ENCODE results near the gene LRBA. TPM values are rescaled to one million over a fixed set of nuclear protein-coding genes. Genes with fewer than 3 reads are reported as not detected.

LRBA gene
- total RNA-seq, 5 donors from 2014 or later (not counting 1 experiment from before 2014, with no cell fraction given) = 56.1 to 81.7 (median 56.9) TPM

- Histone ChIP-seq H3K27ac (ENCODE audit: low read length) (no peak overlapping the region), H3K9me3 (no peaks in the 10 kb centered on the region), H3K36me3 (ENCODE audit: control insufficient read depth in 2 of 2, extremely low read depth in 1 of 2, insufficient read depth in 1 of 2, low read length in 1 of 2) (peaks cover 0 to 11% of the 10 kb centered on the region in 2 donors), H3K27me3 (replicated peaks in 1 of 2; ENCODE audit: control insufficient read depth in 2 of 2, extremely low read depth in 1 of 2, insufficient read depth in 2 of 2, low read length in 1 of 2) (no peaks in the 10 kb centered on the region), H3K4me3 (ENCODE audit: control insufficient read depth in 1 of 2, extremely low read depth in 1 of 2, low read length in 1 of 2) (no peak overlapping the region), H3K4me1 (ENCODE audit: control insufficient read depth in 1 of 2, extremely low read depth in 1 of 2, insufficient read depth in 2 of 2, low read length in 2 of 2) (no peaks in the 10 kb centered on the region)
- H3K27ac Mint-ChIP-seq = no peak overlapping the region
- ChIA-PET POLR2A (no interaction called here), CTCF (interaction anchor here (0.6 to 1.3 kb wide), 2 partner anchors 15 to 67 kb away, joined by 3 to 5 read pairs; no protein-coding TSS in a partner anchor)
- H3K4me1 Mint-ChIP-seq = no peaks in the 10 kb centered on the region
- 100% methylated on average over 2 of the region's 5 CpGs for WGBS (ENCODE audit: insufficient coverage)
- no peak overlapping the region for H3K4me3 Mint-ChIP-seq
- ATAC-seq (replicated peaks in 1 of 4) (no peak), DNase-seq (no peak)
- no peaks in the 10 kb centered on the region for H3K27me3 Mint-ChIP-seq
- no peaks in the 10 kb centered on the region for H3K9me3 Mint-ChIP-seq
- H3K36me3 Mint-ChIP-seq = peaks cover 5% of the 10 kb centered on the region
These were observed 152.3 kb downstream of the LRBA start for GRCh38 chr4:150862829-150863228.

GRCh38 chr4:150859453-150859852 lies 155.6 kb downstream of the LRBA start:
- no peak overlapping the region for H3K4me3 Mint-ChIP-seq
- ChIA-PET POLR2A (interaction anchor here in 1 of 2 donors (0.6 kb wide), 1 partner anchor 95 kb away, joined by 4 read pairs; no protein-coding TSS in a partner anchor), CTCF (no interaction called here)
- no CpG with 5 or more reads among the region's 1 CpG for WGBS (ENCODE audit: insufficient coverage)
- Histone ChIP-seq H3K27me3 (replicated peaks in 1 of 2; ENCODE audit: control insufficient read depth in 2 of 2, extremely low read depth in 1 of 2, insufficient read depth in 2 of 2, low read length in 1 of 2) (no peaks in the 10 kb centered on the region), H3K27ac (ENCODE audit: low read length) (no peak overlapping the region), H3K4me1 (ENCODE audit: control insufficient read depth in 1 of 2, extremely low read depth in 1 of 2, insufficient read depth in 2 of 2, low read length in 2 of 2) (no peaks in the 10 kb centered on the region), H3K9me3 (no peaks in the 10 kb centered on the region), H3K36me3 (ENCODE audit: control insufficient read depth in 2 of 2, extremely low read depth in 1 of 2, insufficient read depth in 1 of 2, low read length in 1 of 2) (peaks cover 0 to 7% of the 10 kb centered on the region in 2 donors), H3K4me3 (ENCODE audit: control insufficient read depth in 1 of 2, extremely low read depth in 1 of 2, low read length in 1 of 2) (no peak overlapping the region)
- no peaks in the 10 kb centered on the region for H3K9me3 Mint-ChIP-seq
- no peak for DNase-seq
- no peaks in the 10 kb centered on the region for H3K27me3 Mint-ChIP-seq
- no peak for ATAC-seq (replicated peaks in 1 of 4)
- H3K4me1 Mint-ChIP-seq = no peaks in the 10 kb centered on the region
- H3K27ac Mint-ChIP-seq = no peak overlapping the region
- H3K36me3 Mint-ChIP-seq = peaks cover 20% of the 10 kb centered on the region

- no CpG with 5 or more reads among the region's 1 CpG for WGBS (ENCODE audit: insufficient coverage)
- POLR2A ChIA-PET = no interaction called here
- H3K36me3 ChIP-seq (ENCODE audit: control insufficient read depth in 2 of 2, extremely low read depth in 1 of 2, insufficient read depth in 1 of 2, low read length in 1 of 2) = peaks cover 0 to 17% of the 10 kb centered on the region in 2 donors
- H3K27ac ChIP-seq (ENCODE audit: low read length) = no peak overlapping the region
- H3K9me3 ChIP-seq = no peaks in the 10 kb centered on the region
- H3K9me3 Mint-ChIP-seq = no peaks in the 10 kb centered on the region
- H3K36me3 Mint-ChIP-seq = peaks cover 32% of the 10 kb centered on the region
- DNase-seq (no peak), ATAC-seq (replicated peaks in 1 of 4) (no peak)
- H3K4me1 ChIP-seq (ENCODE audit: control insufficient read depth in 1 of 2, extremely low read depth in 1 of 2, insufficient read depth in 2 of 2, low read length in 2 of 2) = no peaks in the 10 kb centered on the region
- CTCF ChIA-PET = interaction anchor here (0.6 to 2.5 kb wide), 4 partner anchors 10 to 55 kb away, joined by 3 to 10 read pairs (median 4); no protein-coding TSS in a partner anchor
- no peak overlapping the region for H3K4me3 Mint-ChIP-seq
- no peaks in the 10 kb centered on the region for H3K27me3 Mint-ChIP-seq
- H3K4me3 ChIP-seq (ENCODE audit: control insufficient read depth in 1 of 2, extremely low read depth in 1 of 2, low read length in 1 of 2) = no peak overlapping the region
- H3K27me3 ChIP-seq (replicated peaks in 1 of 2; ENCODE audit: control insufficient read depth in 2 of 2, extremely low read depth in 1 of 2, insufficient read depth in 2 of 2, low read length in 1 of 2) = no peaks in the 10 kb centered on the region
- no peak overlapping the region for H3K27ac Mint-ChIP-seq
- peaks cover 0 to 6% (median 0%) of the 10 kb centered on the region in 3 donors for H3K4me1 Mint-ChIP-seq
These were observed 159.0 kb downstream of the LRBA start for GRCh38 chr4:150855981-150856510.

DNA sequence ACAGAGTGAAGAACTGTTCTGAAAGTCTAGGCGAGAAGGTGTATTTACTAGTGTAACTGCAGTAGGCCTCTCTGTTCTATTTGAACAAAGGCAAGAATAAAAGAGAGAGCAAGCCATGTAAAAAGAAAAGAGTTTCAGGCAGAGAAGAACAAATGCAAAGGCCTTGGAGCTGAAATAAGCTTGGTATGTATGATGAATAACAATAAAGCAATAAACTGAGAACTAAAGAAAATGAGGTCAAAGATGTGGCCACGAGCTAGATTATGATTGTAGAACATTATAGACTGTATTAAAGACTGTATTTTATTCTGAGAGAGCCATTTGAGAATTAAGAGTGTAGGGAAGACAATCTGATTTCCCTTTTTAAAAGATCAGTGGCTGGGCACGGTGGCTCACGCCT lies 160.5 kb downstream of the LRBA start:
- Mint-ChIP-seq H3K27ac (no peak overlapping the region), H3K36me3 (peaks cover 43% of the 10 kb centered on the region), H3K27me3 (no peaks in the 10 kb centered on the region), H3K4me3 (no peak overlapping the region), H3K9me3 (no peaks in the 10 kb centered on the region), H3K4me1 (peaks cover 0 to 6% (median 0%) of the 10 kb centered on the region in 3 donors)
- Histone ChIP-seq H3K27ac (ENCODE audit: low read length) (no peak overlapping the region), H3K9me3 (no peaks in the 10 kb centered on the region), H3K36me3 (ENCODE audit: control insufficient read depth in 2 of 2, extremely low read depth in 1 of 2, insufficient read depth in 1 of 2, low read length in 1 of 2) (peaks cover 0 to 17% of the 10 kb centered on the region in 2 donors), H3K4me1 (ENCODE audit: control insufficient read depth in 1 of 2, extremely low read depth in 1 of 2, insufficient read depth in 2 of 2, low read length in 2 of 2) (no peaks in the 10 kb centered on the region), H3K4me3 (ENCODE audit: control insufficient read depth in 1 of 2, extremely low read depth in 1 of 2, low read length in 1 of 2) (no peak overlapping the region), H3K27me3 (replicated peaks in 1 of 2; ENCODE audit: control insufficient read depth in 2 of 2, extremely low read depth in 1 of 2, insufficient read depth in 2 of 2, low read length in 1 of 2) (no peaks in the 10 kb centered on the region)
- POLR2A ChIA-PET = interaction anchor here in 1 of 2 donors (0.6 kb wide), 1 partner anchor 23 kb away, joined by 3 read pairs; no protein-coding TSS in a partner anchor
- no peak for ATAC-seq (replicated peaks in 1 of 4)
- WGBS (ENCODE audit: insufficient coverage) = 100% methylated on average over 2 of the region's 4 CpGs
- no peak for DNase-seq
- CTCF ChIA-PET = interaction anchor here (0.7 to 1.3 kb wide), 2 partner anchors 12 to 26 kb away, joined by 5 to 8 read pairs; no protein-coding TSS in a partner anchor

DNA sequence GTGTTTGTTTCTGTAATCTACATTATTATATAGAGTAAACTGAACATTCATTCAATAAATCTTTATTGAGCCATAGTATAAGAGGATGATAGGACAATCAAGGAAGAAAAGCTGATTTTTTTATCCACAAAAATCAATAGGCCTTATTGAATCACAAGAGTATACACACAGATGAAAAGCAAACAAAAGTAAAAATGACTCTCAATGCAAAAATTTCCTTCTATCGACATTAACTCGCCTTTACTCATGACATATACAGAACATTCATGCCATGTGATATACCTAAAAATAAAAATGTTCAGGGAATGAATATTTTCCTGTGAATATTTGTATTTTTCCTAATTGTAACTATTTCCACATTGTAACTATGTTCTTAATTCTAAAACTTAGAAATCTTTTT lies 161.2 kb downstream of the LRBA start:
- Histone ChIP-seq H3K36me3 (ENCODE audit: control insufficient read depth in 2 of 2, extremely low read depth in 1 of 2, insufficient read depth in 1 of 2, low read length in 1 of 2) (peaks cover 0 to 24% of the 10 kb centered on the region in 2 donors), H3K9me3 (no peaks in the 10 kb centered on the region), H3K4me3 (ENCODE audit: control insufficient read depth in 1 of 2, extremely low read depth in 1 of 2, low read length in 1 of 2) (no peak overlapping the region), H3K4me1 (ENCODE audit: control insufficient read depth in 1 of 2, extremely low read depth in 1 of 2, insufficient read depth in 2 of 2, low read length in 2 of 2) (no peaks in the 10 kb centered on the region), H3K27me3 (replicated peaks in 1 of 2; ENCODE audit: control insufficient read depth in 2 of 2, extremely low read depth in 1 of 2, insufficient read depth in 2 of 2, low read length in 1 of 2) (no peaks in the 10 kb centered on the region), H3K27ac (ENCODE audit: low read length) (no peak overlapping the region)
- CTCF ChIA-PET = interaction anchor here (0.7 to 1.3 kb wide), 2 partner anchors 13 to 25 kb away, joined by 5 to 8 read pairs; no protein-coding TSS in a partner anchor
- POLR2A ChIA-PET = interaction anchor here in 1 of 2 donors (0.6 kb wide), 1 partner anchor 23 kb away, joined by 3 read pairs; no protein-coding TSS in a partner anchor
- H3K27me3 Mint-ChIP-seq = no peaks in the 10 kb centered on the region
- no CpG with 5 or more reads among the region's 2 CpGs for WGBS (ENCODE audit: insufficient coverage)
- H3K9me3 Mint-ChIP-seq = no peaks in the 10 kb centered on the region
- ATAC-seq (replicated peaks in 1 of 4) (no peak), DNase-seq (no peak)
- H3K4me1 Mint-ChIP-seq = peaks cover 0 to 6% (median 0%) of the 10 kb centered on the region in 3 donors
- H3K4me3 Mint-ChIP-seq = no peak overlapping the region
- H3K36me3 Mint-ChIP-seq = peaks cover 50% of the 10 kb centered on the region
- H3K27ac Mint-ChIP-seq = no peak overlapping the region

DNA sequence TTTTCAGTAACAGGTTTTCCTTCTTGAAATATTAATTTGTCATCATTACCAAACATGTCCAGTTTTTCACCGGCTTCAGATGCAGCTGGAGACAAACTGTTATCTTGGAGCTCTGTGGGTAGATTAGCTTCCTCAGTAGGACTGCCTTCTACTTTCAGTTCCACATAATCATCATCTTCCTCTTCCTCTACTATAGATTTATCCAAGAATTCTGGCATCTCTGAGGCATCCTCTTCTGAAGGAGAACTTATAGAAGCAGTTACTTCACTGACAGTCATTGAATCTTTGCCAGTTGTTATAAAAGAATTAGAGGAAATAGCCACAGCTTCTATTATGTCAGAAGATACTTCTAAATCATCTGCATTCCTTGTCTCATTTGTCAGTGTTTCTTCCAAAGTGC lies 162.9 kb downstream of the LRBA start:
- Mint-ChIP-seq H3K36me3 (peaks cover 61% of the 10 kb centered on the region), H3K4me1 (peaks cover 0 to 6% (median 0%) of the 10 kb centered on the region in 3 donors), H3K4me3 (no peak overlapping the region), H3K9me3 (no peaks in the 10 kb centered on the region), H3K27ac (no peak overlapping the region), H3K27me3 (no peaks in the 10 kb centered on the region)
- DNase-seq (no peak), ATAC-seq (replicated peaks in 1 of 4) (no peak)
- ChIA-PET POLR2A (interaction anchor here in 1 of 2 donors (0.6 kb wide), 1 partner anchor 15 kb away, joined by 3 read pairs; no protein-coding TSS in a partner anchor), CTCF (no interaction called here)
- Histone ChIP-seq H3K4me3 (ENCODE audit: control insufficient read depth in 1 of 2, extremely low read depth in 1 of 2, low read length in 1 of 2) (no peak overlapping the region), H3K4me1 (ENCODE audit: control insufficient read depth in 1 of 2, extremely low read depth in 1 of 2, insufficient read depth in 2 of 2, low read length in 2 of 2) (no peaks in the 10 kb centered on the region), H3K9me3 (no peaks in the 10 kb centered on the region), H3K27me3 (replicated peaks in 1 of 2; ENCODE audit: control insufficient read depth in 2 of 2, extremely low read depth in 1 of 2, insufficient read depth in 2 of 2, low read length in 1 of 2) (no peaks in the 10 kb centered on the region), H3K27ac (ENCODE audit: low read length) (no peak overlapping the region), H3K36me3 (ENCODE audit: control insufficient read depth in 2 of 2, extremely low read depth in 1 of 2, insufficient read depth in 1 of 2, low read length in 1 of 2) (peaks cover 0 to 31% of the 10 kb centered on the region in 2 donors)
- no CpG with 5 or more reads among the region's 1 CpG for WGBS (ENCODE audit: insufficient coverage)
